ENCODE measurements around the gene WDR36.

WDR36 gene

GRCh38 chr5:111173476-111173875 is 81.3 kb downstream of the WDR36 start:
- TF ChIP-seq GABPA (IDR thresholded peaks at IDR 0.05; ENCODE audit: low read depth) (no peak), CTCF (IDR thresholded peaks at IDR 0.05; ENCODE audit: insufficient read depth, low read length) (no peak), REST (IDR thresholded peaks at IDR 0.05; ENCODE audit: insufficient replicate concordance, low read depth) (no peak), POLR2AphosphoS5 (IDR thresholded peaks at IDR 0.05; ENCODE audit: low read depth) (no peak), SPI1 (IDR thresholded peaks at IDR 0.05; ENCODE audit: borderline replicate concordance, low read depth) (no peak)
- no peak for DNase-seq (ENCODE audit: low read depth in 1 of 2, low spot score in 1 of 2)
- no peak overlapping the region for H3K4me3 ChIP-seq (replicated peaks; ENCODE audit: insufficient read depth, low read length)

More at GRCh38 chr5:111173476-111173875, 81.3 kb downstream of the WDR36 start:
- Histone ChIP-seq H3K27me3 (ENCODE audit: insufficient read depth, poor library complexity, severe bottlenecking) (no peaks in the 10 kb centered on the region), H3K27ac (replicated peaks) (no peak overlapping the region)

Data from HL-60 (cell line).